ENCODE results near the gene CHST8. TPM values are rescaled to one million over a fixed set of nuclear protein-coding genes. Genes with fewer than 3 reads are reported as not detected.

The CHST8 gene
- total RNA-seq, 1 donor from 2014 or later, result 3.0 TPM

DNA sequence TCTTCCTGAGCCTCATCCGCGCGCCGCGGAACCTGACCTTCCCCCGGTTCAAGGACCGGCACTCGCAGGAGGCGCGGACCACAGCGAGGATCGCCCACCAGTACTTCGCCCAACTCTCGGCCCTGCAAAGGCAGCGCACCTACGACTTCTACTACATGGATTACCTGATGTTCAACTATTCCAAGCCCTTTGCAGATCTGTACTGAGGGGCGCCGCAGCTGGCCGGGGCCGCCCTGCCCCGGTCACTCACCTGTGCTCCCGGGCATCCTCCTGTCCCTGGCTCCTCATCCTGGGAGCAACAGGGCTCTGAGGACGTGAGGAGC, 151.1 kb downstream of the CHST8 start:
- Mint-ChIP-seq H3K36me3 (ENCODE audit: insufficient read depth) (no peaks in the 10 kb centered on the region), H3K9me3 (ENCODE audit: low read depth) (no peaks in the 10 kb centered on the region), H3K27me3 (peaks cover 17% of the 10 kb centered on the region), H3K27ac (no peak overlapping the region), H3K4me1 (ENCODE audit: low read depth) (no peaks in the 10 kb centered on the region), H3K4me3 (ENCODE audit: low read depth) (no peak overlapping the region)
- TF ChIP-seq, protein P1, sequence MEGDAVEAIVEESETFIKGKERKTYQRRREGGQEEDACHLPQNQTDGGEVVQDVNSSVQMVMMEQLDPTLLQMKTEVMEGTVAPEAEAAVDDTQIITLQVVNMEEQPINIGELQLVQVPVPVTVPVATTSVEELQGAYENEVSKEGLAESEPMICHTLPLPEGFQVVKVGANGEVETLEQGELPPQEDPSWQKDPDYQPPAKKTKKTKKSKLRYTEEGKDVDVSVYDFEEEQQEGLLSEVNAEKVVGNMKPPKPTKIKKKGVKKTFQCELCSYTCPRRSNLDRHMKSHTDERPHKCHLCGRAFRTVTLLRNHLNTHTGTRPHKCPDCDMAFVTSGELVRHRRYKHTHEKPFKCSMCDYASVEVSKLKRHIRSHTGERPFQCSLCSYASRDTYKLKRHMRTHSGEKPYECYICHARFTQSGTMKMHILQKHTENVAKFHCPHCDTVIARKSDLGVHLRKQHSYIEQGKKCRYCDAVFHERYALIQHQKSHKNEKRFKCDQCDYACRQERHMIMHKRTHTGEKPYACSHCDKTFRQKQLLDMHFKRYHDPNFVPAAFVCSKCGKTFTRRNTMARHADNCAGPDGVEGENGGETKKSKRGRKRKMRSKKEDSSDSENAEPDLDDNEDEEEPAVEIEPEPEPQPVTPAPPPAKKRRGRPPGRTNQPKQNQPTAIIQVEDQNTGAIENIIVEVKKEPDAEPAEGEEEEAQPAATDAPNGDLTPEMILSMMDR (IDR thresholded peaks at IDR 0.05; ENCODE audit: unreplicated experiment), result no peak
- no peak for DNase-seq (ENCODE audit: low spot score, unreplicated experiment)

- no peaks in the 10 kb centered on the region for H3K9me3 Mint-ChIP-seq (ENCODE audit: low read depth)
- TF ChIP-seq, protein P1 (IDR thresholded peaks at IDR 0.05; ENCODE audit: unreplicated experiment), result no peak
- no peaks in the 10 kb centered on the region for H3K36me3 Mint-ChIP-seq (ENCODE audit: insufficient read depth)
- H3K27me3 Mint-ChIP-seq, result peaks cover 24% of the 10 kb centered on the region
- DNase-seq (ENCODE audit: low spot score, unreplicated experiment), result no peak
- H3K4me1 Mint-ChIP-seq (ENCODE audit: low read depth), result peaks cover 4% of the 10 kb centered on the region
- H3K27ac Mint-ChIP-seq, result no peak overlapping the region
- no peak overlapping the region for H3K4me3 Mint-ChIP-seq (ENCODE audit: low read depth)
Measured at GRCh38 chr19:33773704-33774624, 152.2 kb downstream of the CHST8 start.

DNA sequence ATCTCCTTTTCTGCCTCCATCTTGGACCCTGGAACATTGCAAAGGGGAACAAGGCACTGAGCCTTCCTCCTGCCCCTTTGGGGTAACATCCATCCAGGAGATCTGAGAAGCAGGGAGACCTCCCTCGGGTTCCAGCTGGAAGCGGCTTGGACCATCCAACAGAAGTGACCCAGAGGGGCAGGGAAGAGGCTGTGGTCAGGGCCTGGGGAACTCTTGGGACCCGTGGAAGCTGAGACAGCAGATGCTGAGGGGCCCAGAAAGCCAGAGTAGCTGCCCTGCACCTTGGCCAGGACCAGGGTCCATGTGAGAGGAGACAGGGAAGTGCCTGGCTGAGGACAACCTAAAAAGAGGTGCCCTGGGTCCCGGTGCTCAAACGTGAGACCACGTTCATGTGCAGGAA, 153.0 kb downstream of the CHST8 start:
- Mint-ChIP-seq H3K36me3 (ENCODE audit: insufficient read depth) (no peaks in the 10 kb centered on the region), H3K27ac (no peak overlapping the region), H3K4me3 (ENCODE audit: low read depth) (no peak overlapping the region), H3K27me3 (peaks cover 29% of the 10 kb centered on the region), H3K4me1 (ENCODE audit: low read depth) (peaks cover 9% of the 10 kb centered on the region), H3K9me3 (ENCODE audit: low read depth) (no peaks in the 10 kb centered on the region)
- DNase-seq (ENCODE audit: low spot score, unreplicated experiment), result no peak
- TF ChIP-seq, protein P1 (IDR thresholded peaks at IDR 0.05; ENCODE audit: unreplicated experiment), result no peak

DNA sequence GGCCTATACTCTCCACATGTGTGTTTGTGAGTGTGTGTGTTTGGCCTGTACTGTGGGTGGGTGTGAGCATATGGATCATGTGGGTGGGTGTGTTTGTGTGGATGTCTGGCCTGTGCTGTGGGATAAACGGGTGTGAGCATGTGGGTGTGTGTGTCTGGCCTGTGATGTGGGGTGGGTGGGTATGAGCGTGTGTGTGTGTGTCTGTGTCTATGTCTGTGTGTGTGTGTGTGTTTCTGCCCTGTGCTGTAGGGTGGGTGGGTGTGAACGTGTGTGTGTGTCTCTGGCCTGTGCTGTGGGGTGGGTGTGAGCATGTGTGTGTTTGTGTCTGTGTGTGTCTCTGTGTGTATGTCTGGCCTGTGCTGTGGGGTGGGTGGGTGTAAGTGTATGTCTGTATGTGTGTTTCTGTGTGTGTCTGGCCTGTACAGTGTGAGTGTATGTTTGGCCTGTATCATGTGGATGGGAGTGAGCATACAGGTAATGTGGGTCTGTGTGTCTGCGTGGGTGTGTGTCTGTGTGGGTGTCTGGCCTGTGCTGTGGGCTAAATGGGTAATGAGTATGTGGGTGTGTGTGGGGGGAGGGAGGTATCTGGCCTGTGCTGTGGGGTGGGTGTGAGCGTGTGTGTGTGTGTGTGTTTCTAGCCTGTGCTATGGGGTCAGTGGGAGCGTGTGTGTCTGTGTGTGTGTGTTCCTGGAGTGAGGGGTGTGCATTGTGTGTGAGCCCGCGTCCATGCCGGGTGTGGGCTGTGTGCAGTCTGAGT, 154.2 kb downstream of the CHST8 start:
- DNase-seq (ENCODE audit: low spot score, unreplicated experiment), result no peak
- TF ChIP-seq, protein P1 (IDR thresholded peaks at IDR 0.05; ENCODE audit: unreplicated experiment), result no peak
- Mint-ChIP-seq H3K9me3 (ENCODE audit: low read depth) (no peaks in the 10 kb centered on the region), H3K27me3 (peaks cover 34% of the 10 kb centered on the region), H3K4me3 (ENCODE audit: low read depth) (no peak overlapping the region), H3K4me1 (ENCODE audit: low read depth) (peaks cover 9% of the 10 kb centered on the region), H3K36me3 (ENCODE audit: insufficient read depth) (no peaks in the 10 kb centered on the region), H3K27ac (peak overlapping the region; percentile 29)

GRCh38 chr19:33777351-33777750, 155.6 kb downstream of the CHST8 start:
- H3K9me3 Mint-ChIP-seq (ENCODE audit: low read depth), result no peaks in the 10 kb centered on the region
- TF ChIP-seq, protein P1 (IDR thresholded peaks at IDR 0.05; ENCODE audit: unreplicated experiment), result no peak
- H3K4me3 Mint-ChIP-seq (ENCODE audit: low read depth), result no peak overlapping the region
- no peak for DNase-seq (ENCODE audit: low spot score, unreplicated experiment)
- no peaks in the 10 kb centered on the region for H3K36me3 Mint-ChIP-seq (ENCODE audit: insufficient read depth)
- H3K27me3 Mint-ChIP-seq, result peaks cover 42% of the 10 kb centered on the region
- H3K27ac Mint-ChIP-seq, result no peak overlapping the region
- H3K4me1 Mint-ChIP-seq (ENCODE audit: low read depth), result peaks cover 9% of the 10 kb centered on the region
